Gastrocnemius medialis (tissue), 4 donors: ENCODE data around the gene FOXJ2. TPM values are rescaled to one million over a fixed set of nuclear protein-coding genes. Genes with fewer than 3 reads are reported as not detected.

Source experiments
- ATAC-seq, 2 donors: fragments of 150-250 bp; one replicate each; pipeline ENCODE4 v1.9.1; 2016
- DNase-seq, 2 donors: peaks; one replicate each; pipeline ENCODE4 v3.0.0-alpha.2; 2019
- H3K27ac ChIP-seq, 4 donors: fragments of 200-600 bp; sonication (generic); 1 replicate in 1 of 4; 2 replicates in 3 of 4; pipeline ENCODE4 v1.5.1; 2016 to 2018; ENCODE audit warnings: mild to moderate bottlenecking in 2 of 4, moderate library complexity in 1 of 4
- H3K27me3 ChIP-seq, 3 donors: fragments of 200-600 bp; sonication (generic) in 2 of 3; 1 replicate in 1 of 3; 2 replicates in 2 of 3; pipeline versions ENCODE4 v1.5.1 to v1.6.0; 2016 to 2019; ENCODE audit warnings: mild to moderate bottlenecking in 1 of 3, moderate library complexity in 1 of 3
- H3K36me3 ChIP-seq, 2 donors: fragments of 200-600 bp; sonication (generic) in 1 of 2; one replicate each; pipeline ENCODE4 v1.5.1; 2017 to 2018
- H3K4me1 ChIP-seq, 2 donors: fragments of 200-600 bp; sonication (generic) in 1 of 2; one replicate each; pipeline ENCODE4 v1.5.1; 2016 to 2017; ENCODE audit warnings: mild to moderate bottlenecking in 2 of 2
- H3K4me3 ChIP-seq, 4 donors: fragments of 200-600 bp; sonication (generic) in 3 of 4; 1 replicate in 1 of 4; 2 replicates in 3 of 4; pipeline ENCODE4 v1.5.1; 2016 to 2019; ENCODE audit warnings: mild to moderate bottlenecking in 2 of 4
- H3K9me3 ChIP-seq, 3 donors: fragments of 200-600 bp; sonication (generic) in 2 of 3; 1 replicate in 1 of 3; 2 replicates in 2 of 3; pipeline ENCODE4 v1.5.1; 2016 to 2019
- POLR2A ChIP-seq, 2 donors: fragments of 450-650 bp; IDR thresholded peaks; one replicate each; pipeline ENCODE4 v1.6.1; 2017; ENCODE audit warnings: antibody characterized with exemption in 2 of 2, mild to moderate bottlenecking in 2 of 2, moderate library complexity in 2 of 2
- in situ Hi-C, 4 donors: fragments of 200-750 bp; cut with MboI; loops; one replicate each; pipeline versions ENCODE4 v1.15.0 to v1.8.0; 2017; ENCODE audit warnings: low sequenced_read_pairs in 4 of 4
- intact Hi-C: fragments of 100-400 bp; cut with DNase I; formaldehyde crosslinking; loops from one replicate; pipeline ENCODE4 v1.15.1; 2023; ENCODE audit warnings: low total_unique reads
- total RNA-seq, 4 donors: library from RNA; depleted of rRNA; stranded (reverse); fragments of >200 nt; gene quantifications; one replicate each; pipeline versions ENCODE4 v1.1.0 to v1.2.3, GENCODE V29; 2016
- TF ChIP-seq, protein P1 (sequence below), 5 experiments: fragments of 450-650 bp in 3 of 5; fragments of 200-600 bp in 2 of 5; sonication (generic) in 2 of 5; IDR thresholded peaks in 4 of 5; conservative IDR thresholded peaks in 1 of 5; 1 replicate in 4 of 5; 2 replicates in 1 of 5; pipeline ENCODE4 v1.5.1; 2016 to 2019; ENCODE audit warnings: antibody characterized with exemption in 5 of 5, mild to moderate bottlenecking in 3 of 5, moderate library complexity in 3 of 5

The FOXJ2 gene
- total RNA-seq, 4 donors from 2014 or later = 14.3 to 28.0 (median 22.8) TPM

DNA sequence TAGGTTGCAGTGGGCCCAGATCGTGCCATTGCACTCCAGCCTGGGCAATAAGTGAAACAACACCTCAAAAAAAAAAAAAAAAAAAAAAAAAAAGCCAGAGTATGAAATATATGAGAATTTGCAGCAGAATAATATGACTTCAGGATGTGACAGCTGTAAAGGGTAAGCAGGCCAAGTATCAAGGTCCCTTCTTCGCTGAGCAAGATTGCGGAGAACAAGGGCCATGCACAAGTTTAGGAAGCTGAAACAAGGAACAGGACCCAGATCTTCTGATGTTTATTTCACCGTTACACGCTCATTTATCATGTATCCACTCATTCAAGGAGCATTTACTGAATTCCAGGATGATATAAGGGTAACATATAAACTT lies 659 bp upstream of the FOXJ2 start:
- Histone ChIP-seq H3K4me1 (peaks cover 39 to 40% of the 10 kb centered on the region in 2 donors), H3K27me3 (no peaks in the 10 kb centered on the region), H3K36me3 (no peaks in the 10 kb centered on the region), H3K9me3 (no peaks in the 10 kb centered on the region), H3K27ac (peak overlapping the region; percentile 89 to 98 (median 95)), H3K4me3 (peak overlapping the region; percentile 66 to 99 (median 88))
- DNase-seq = no peak
- no peak for ATAC-seq
- intact Hi-C loops = loop anchor here (10.0 kb wide), 1 partner anchor 213 kb away; no protein-coding TSS in a partner anchor
- TF ChIP-seq, protein P1, sequence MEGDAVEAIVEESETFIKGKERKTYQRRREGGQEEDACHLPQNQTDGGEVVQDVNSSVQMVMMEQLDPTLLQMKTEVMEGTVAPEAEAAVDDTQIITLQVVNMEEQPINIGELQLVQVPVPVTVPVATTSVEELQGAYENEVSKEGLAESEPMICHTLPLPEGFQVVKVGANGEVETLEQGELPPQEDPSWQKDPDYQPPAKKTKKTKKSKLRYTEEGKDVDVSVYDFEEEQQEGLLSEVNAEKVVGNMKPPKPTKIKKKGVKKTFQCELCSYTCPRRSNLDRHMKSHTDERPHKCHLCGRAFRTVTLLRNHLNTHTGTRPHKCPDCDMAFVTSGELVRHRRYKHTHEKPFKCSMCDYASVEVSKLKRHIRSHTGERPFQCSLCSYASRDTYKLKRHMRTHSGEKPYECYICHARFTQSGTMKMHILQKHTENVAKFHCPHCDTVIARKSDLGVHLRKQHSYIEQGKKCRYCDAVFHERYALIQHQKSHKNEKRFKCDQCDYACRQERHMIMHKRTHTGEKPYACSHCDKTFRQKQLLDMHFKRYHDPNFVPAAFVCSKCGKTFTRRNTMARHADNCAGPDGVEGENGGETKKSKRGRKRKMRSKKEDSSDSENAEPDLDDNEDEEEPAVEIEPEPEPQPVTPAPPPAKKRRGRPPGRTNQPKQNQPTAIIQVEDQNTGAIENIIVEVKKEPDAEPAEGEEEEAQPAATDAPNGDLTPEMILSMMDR (IDR thresholded peaks at IDR 0.05 in 4 of 5, conservative IDR thresholded peaks at IDR 0.05 in 1 of 5) = no peak
- no peak for TF ChIP-seq POLR2A (IDR thresholded peaks at IDR 0.05)
- in situ Hi-C loops = loop anchor here in 2 of 4 donors (25.0 kb wide), 1 partner anchor 845 kb away; the partner anchor contains the start of gene PEX5 (in 2 of the 2)

DNA sequence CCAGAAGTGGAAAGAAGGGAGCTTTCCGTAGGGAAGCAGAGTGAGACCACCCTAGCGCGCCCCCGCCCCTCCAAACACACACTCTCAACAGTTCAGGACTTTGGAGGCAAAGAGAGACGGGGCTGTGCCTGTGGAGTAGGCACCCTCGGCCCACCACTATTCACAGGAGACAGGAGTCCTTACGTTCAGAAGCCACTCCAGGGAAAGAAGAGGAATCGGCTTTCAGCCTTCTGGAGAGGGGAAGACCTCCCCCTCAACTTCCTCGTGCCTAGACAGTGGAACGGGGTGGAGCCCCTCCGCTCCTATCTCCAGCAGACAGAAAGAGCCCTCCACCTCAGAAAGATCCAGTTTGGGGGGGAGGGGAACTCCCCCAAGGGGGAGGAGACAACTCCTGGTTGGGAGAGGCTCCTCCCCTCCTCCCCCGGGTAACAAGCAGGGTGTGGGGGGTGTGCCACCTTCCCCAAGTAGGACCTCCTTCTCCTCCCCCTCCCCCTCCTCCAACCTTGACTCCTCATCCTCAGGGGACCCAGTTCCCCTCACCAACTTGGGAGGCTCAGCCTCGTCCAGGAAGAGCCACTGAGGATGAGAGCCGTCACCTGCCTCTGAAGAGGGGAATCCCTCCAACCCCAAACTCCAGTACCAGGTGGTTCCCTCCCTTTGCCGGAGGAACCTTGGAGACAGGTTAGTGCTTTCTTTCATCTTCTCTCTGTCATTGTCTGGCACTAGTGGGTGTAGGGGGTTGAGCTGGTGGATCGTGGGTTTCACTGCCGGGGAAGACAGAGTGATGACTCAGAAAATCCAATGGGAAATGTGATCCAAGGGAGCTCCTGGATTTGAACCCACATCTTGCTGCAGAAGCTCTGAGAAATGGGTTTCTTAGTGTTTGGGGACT lies 883 bp downstream of the FOXJ2 start:
- Histone ChIP-seq H3K9me3 (no peaks in the 10 kb centered on the region), H3K36me3 (no peaks in the 10 kb centered on the region), H3K27ac (peak overlapping the region; percentile 89 to 98 (median 95)), H3K27me3 (no peaks in the 10 kb centered on the region), H3K4me1 (peaks cover 54 to 55% of the 10 kb centered on the region in 2 donors), H3K4me3 (peak overlapping the region; percentile 66 to 99 (median 88))
- peak; percentile 46 to 54 for DNase-seq
- intact Hi-C loops (loop anchor here (10.0 kb wide), 1 partner anchor 211 kb away; no protein-coding TSS in a partner anchor), in situ Hi-C loops (loop anchor here in 2 of 4 donors (25.0 kb wide), 1 partner anchor 846 kb away; the partner anchor contains the start of gene PEX5 (in 2 of the 2))
- peak; percentile 37 to 50 for ATAC-seq
- TF ChIP-seq, protein P1 (IDR thresholded peaks at IDR 0.05 in 4 of 5, conservative IDR thresholded peaks at IDR 0.05 in 1 of 5) = no peak
- peak; percentile 36 to 50 for TF ChIP-seq POLR2A (IDR thresholded peaks at IDR 0.05)

DNA sequence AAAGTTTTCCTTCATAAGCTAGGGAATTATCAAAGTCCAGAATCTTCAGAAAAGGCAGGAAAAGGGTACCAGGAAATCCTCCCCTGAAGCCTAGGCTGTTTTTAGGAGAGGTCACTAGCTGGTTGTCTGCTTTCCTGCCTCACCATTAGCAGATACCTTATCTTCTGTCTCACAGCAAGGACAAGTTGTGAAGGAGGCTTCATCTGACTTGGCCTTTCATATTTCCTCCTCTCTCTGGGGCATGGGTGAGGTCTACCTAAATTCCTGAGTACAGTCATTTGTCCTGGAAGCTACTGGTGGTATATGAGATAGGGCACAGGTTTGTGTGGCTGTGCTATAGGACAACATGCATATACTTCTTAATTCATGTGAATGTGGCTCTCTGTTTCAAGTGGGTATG lies 2.3 kb downstream of the FOXJ2 start:
- in situ Hi-C loops (loop anchor here in 2 of 4 donors (5.0 to 25.0 kb wide), 2 partner anchors 47 to 848 kb away; partner anchors contain the start of genes PEX5 (in 2 of the 2) and NECAP1 (in 1 of the 2)), intact Hi-C loops (loop anchor here (10.0 kb wide), 1 partner anchor 210 kb away; no protein-coding TSS in a partner anchor)
- Histone ChIP-seq H3K9me3 (no peaks in the 10 kb centered on the region), H3K4me3 (peak overlapping the region; percentile 66 to 99 (median 88)), H3K36me3 (peaks cover 0 to 2% of the 10 kb centered on the region in 2 donors), H3K27ac (peak overlapping the region; percentile 89 to 98 (median 95)), H3K27me3 (no peaks in the 10 kb centered on the region), H3K4me1 (peaks cover 66 to 68% of the 10 kb centered on the region in 2 donors)
- no peak for ATAC-seq
- TF ChIP-seq POLR2A (IDR thresholded peaks at IDR 0.05) = no peak
- TF ChIP-seq, protein P1 (IDR thresholded peaks at IDR 0.05 in 4 of 5, conservative IDR thresholded peaks at IDR 0.05 in 1 of 5) = no peak
- no peak for DNase-seq

DNA sequence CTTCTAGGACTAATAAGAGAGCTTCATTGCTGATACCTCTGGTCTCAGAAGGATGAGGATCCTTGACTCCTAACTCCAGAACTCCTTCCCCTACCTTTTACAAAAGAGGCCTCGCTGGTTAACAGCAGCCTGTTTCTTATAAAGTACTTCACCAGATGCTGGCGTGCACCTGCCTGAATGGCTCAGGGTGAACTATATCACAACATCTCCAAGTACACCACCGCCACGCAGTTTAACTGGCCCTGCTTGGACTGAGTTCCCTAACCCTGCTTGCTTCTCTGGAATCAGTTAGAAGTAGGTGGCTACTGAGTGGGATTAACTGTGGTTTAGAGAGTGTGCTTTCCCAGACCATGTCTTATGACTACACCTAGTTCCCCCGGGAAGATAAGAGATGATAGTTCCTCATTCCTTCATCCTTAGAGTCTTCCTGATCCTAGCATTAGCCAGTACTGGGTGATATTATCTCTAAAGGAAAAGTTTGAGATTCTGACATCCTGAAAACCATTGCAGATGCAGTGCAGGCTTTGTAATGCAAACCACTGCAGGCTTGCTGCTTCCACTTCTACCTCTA lies 3.0 kb downstream of the FOXJ2 start:
- peaks cover 0 to 9% of the 10 kb centered on the region in 2 donors for H3K36me3 ChIP-seq
- no peaks in the 10 kb centered on the region for H3K27me3 ChIP-seq
- in situ Hi-C loops = loop anchor here in 2 of 4 donors (5.0 to 25.0 kb wide), 2 partner anchors 47 to 848 kb away; partner anchors contain the start of genes PEX5 (in 2 of the 2) and NECAP1 (in 1 of the 2)
- peaks cover 66 to 68% of the 10 kb centered on the region in 2 donors for H3K4me1 ChIP-seq
- peak overlapping the region in 2 of 4 donors; percentile 84 to 99 for H3K4me3 ChIP-seq
- peak overlapping the region; percentile 89 to 98 (median 95) for H3K27ac ChIP-seq
- intact Hi-C loops = loop anchor here (10.0 kb wide), 1 partner anchor 209 kb away; no protein-coding TSS in a partner anchor
- ATAC-seq = no peak
- no peak for DNase-seq
- TF ChIP-seq, protein P1 (IDR thresholded peaks at IDR 0.05 in 4 of 5, conservative IDR thresholded peaks at IDR 0.05 in 1 of 5) = no peak
- no peak for TF ChIP-seq POLR2A (IDR thresholded peaks at IDR 0.05)
- H3K9me3 ChIP-seq = no peaks in the 10 kb centered on the region
